Measurements from ENCODE around the gene MRGPRD.

- TF ChIP-seq CTCF (IDR thresholded peaks at IDR 0.05) = no peak
- no peak for TF ChIP-seq POLR2A (IDR thresholded peaks at IDR 0.05)
Measured at GRCh38 chr11:69017951-69018350, 37.2 kb upstream of the MRGPRD start.
